HG02623 (cell line): Measurements from ENCODE around the gene CRYBG2.
"Not testable (repeated sequence)": the region's sequence is repeated elsewhere in the genome, so short reads cannot be mapped to it uniquely, and the experiment has no call there.

Experiments used
- ATAC-seq: cut with Tn5 transposase; IDR thresholded peaks from one replicate; pipeline ENCODE4 v1.9.1; 2021; ENCODE audit warnings: moderate library complexity; ENCODE audit not compliant: unreplicated experiment

CRYBG2 gene

DNA sequence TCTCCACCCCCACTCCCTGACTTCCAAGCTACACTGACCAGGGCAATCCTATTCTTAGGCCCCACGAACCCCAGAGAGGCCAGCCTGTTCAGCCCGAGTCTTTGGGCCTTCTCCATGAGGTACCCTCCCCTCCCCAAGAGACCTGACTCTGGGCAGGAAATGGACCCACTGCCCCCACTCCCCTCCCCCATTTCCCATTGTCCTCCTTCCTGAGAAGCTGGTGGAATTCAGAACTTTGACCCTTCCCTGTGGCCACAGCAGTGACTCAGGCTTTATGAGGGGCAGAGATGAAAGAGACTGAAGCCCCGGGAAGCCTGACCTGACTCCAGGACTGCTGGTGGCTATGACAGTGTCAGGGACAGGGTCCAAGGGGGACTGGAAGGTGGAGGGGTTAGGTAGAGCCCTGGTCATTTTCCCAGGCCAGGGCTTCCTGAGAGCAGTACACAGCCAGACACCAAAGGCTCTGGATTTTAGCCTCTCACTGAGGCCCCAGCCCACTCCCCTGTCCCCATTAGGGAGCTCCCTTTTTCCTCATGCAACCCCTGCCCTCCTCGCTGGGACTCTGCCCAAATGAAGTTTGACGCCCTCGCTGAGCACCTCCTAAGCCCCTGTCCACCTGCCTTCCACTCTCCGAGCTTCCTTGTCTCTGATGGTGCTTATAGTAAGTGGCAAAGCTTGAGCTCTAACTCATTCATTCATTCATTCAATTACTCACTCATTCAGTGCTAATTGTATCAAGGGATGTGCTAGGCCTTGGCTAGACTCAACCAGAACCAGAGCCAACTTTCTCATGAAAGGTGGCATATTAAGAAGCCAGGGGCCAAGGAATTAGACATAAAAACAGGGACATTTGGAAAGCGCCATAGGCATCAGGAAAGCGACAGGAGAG lies 3.0 kb downstream of the CRYBG2 start:
- no peak for ATAC-seq

- ATAC-seq, result no peak
Observed at GRCh38 chr1:26350343-26350700, 3.6 kb downstream of the CRYBG2 start.

DNA sequence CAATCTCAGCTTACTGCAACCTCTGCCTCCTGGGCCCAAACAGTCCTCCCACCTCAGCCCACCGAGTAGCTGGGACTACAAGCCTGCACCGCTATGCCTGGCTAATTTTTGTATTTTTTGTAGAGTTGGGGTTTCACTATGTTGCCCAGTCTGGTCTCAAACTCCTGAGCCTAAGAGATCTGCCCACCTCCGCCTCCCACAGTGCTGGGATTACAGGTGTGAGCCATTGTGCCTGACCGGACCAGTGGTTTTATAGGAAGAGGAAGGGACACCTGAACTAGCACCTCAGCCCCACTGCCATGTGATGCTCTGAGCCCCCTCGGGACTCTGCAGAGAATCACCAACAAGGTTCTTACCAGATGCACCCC lies 4.1 kb downstream of the CRYBG2 start:
- no peak for ATAC-seq

GRCh38 chr1:26349188-26349876 lies 4.6 kb downstream of the CRYBG2 start:
- no peak for ATAC-seq

GRCh38 chr1:26346274-26347033 lies 7.5 kb downstream of the CRYBG2 start:
- no peak for ATAC-seq

DNA sequence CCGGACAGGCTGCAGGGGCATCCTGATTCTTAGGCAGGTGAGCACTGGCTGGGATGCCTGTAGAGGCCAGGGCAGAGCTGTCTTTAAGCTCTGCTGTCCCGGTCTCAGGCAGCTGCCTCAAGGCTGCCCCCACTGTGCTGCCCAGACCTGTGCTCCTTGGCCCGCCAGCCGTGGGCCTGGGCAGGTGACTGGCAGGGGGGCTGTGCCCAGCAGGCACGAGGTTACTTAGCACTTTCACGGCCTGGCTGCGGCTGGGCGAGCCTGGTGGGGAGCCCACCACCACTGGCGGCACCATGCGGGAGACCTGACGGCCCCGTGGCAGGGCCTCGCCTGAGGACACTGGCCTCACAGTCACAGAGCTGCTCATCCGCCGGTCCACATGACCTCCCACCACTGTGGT lies 8.2 kb downstream of the CRYBG2 start:
- ATAC-seq, result no peak

GRCh38 chr1:26344147-26344920 lies 9.6 kb downstream of the CRYBG2 start:
- no peak for ATAC-seq

GRCh38 chr1:26340047-26340481 lies 13.9 kb downstream of the CRYBG2 start:
- ATAC-seq, result no peak

DNA sequence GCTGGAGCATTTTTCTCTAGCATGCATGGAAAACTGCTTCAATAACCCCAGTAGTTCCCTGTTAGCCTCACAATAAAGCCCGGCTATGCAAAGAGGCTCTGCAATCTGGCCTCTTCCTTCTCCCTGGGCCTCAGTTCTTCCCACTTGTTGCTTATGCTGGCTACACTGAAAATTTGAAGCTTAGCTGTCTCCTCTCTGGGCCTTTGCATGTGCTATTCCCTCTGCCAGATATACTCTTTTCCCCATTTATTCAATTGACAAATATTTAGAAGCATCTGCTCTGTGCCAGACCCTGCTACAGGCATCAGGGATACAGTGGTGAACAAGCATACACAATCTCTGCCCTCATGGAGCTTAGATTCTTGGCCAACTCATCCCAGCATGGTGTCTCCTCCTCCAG lies 15.3 kb downstream of the CRYBG2 start:
- ATAC-seq, result no peak

DNA sequence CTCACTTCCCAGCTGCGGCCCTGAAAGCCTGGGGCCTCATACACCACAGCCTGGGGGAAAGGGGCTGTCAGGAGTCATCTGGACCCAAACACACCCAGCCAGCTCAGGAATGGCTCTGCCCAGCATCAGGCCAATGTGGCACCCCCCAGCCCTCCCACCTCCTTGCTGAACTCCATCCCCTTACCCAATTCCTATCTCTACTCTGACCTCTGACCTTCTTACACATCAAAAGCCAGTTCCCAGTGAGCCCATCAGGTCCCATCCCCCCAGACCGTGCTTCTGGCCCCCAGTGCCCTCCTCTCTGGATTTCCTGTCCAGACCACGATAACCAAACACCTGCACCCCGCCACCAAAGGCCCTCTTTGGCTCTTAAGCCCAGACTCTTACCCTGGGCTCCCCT lies 16.3 kb downstream of the CRYBG2 start:
- no peak for ATAC-seq

DNA sequence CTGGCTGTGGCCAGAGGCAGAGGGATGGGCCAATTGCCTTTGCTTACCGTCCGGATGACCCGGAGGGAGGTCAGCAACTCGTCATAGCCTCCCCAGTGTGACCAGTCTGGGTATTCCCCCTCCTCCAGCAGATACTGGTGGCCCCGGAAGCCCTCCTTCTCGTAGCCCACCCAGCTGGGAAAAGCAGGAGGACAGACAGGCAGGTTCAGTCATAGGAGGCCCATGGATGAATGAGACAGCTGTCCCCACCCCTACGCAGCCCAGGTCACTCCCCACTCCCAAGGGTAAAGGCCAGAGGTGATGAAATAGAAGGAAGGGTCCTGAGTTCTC lies 16.8 kb downstream of the CRYBG2 start:
- no peak for ATAC-seq

DNA sequence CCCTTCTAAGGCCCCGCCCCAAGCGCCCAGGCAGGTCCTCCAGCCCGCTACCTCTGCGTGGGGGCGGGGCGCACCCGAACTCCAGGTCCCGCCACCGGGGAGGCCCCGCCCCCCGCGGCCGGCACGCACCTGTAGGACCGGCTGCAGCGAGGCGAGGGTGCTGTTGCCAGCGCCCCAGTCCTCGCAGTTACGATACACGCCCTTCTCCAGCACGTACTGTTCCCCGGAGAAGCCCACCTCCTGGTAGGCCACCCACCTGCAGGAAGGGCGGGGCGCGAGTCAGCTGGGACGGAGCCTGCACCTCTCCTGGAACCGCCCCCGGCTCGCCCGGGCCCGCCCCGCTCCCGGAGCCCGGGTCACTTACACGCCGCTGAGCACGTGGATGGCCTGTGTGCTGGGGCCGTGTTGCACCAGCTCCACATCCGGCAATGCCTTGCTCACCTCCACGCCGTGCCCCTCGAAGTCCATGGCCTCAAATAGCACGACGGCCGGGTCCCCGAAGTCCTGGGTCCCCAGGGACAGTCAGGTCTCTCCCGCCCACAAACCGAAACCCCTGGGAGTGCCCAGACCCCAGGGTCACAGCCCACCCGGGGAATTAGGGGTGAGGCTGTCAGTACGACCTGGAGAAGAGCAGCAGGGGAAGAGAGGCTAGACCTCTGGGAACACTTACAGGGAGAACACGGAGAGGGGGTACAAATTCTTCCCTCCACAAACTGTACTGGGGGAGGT lies 17.3 kb downstream of the CRYBG2 start:
- ATAC-seq, result no peak

GRCh38 chr1:26335774-26336476 lies 18.0 kb downstream of the CRYBG2 start:
- ATAC-seq, result no peak

DNA sequence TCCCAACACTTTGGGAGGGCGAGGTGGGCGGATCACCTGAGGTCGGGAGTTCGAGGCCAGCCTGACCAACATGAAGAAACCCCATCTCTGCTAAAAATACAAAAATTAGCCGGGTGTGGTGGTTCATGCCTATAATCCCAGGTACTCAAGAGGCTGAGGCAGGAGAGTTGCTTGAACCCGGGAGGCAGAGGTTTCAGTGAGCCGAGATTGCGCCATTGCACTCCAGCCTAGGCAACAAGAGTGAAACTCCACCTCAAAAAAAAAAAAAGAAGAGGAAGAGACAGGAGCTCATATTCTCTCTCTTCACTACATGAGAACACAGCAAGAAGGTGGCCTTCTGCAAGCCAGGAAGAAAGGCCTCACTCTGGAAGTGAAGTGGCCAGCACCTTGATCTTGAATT lies 20.6 kb downstream of the CRYBG2 start:
- not testable (repeated sequence) for ATAC-seq

GRCh38 chr1:26330276-26330675 lies 23.7 kb downstream of the CRYBG2 start:
- no peak for ATAC-seq

DNA sequence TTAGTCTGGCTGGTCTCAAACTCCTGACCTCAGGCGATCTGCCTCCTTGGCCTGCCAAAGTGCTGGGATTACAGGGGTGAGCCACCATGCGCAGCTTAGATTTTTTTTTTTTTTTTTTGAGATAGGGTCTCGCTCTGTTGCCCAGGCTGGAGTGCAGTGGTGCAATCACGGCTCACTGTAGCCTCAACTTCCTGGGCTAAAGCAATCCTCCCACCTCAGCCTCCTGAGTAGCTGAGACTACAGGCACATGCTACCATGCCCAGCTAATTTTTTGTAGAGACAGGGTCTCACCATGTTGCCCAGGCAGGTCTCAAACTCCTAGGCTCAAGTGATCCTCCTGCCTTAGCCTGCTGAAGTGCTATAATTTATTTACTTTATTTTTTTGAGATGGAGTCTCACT lies 24.6 kb downstream of the CRYBG2 start:
- not testable (repeated sequence) for ATAC-seq

- no peak for ATAC-seq
Observed at GRCh38 chr1:26328597-26328996, 25.3 kb downstream of the CRYBG2 start.

GRCh38 chr1:26327956-26328362 lies 26.0 kb downstream of the CRYBG2 start:
- no peak for ATAC-seq

GRCh38 chr1:26324550-26324949 lies 29.4 kb downstream of the CRYBG2 start:
- no peak for ATAC-seq

DNA sequence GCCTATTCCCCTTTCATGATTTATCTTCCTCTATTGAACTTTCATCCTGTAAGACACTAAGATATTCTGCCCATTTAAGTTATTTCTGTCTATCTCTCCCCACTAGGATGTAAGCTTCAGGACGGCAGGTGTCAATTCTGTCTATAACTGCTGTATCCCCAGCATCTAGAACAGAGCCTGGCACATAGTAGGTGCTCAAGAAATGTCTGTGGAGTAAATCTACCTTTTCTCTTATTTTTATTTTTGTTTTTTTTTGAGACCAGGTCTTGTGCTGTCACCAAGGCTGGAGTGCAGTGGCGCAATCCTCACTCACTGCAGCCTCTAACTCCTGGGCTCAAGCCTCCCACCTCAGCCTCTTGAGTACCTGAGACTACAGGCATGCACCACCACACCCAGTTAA lies 30.5 kb downstream of the CRYBG2 start:
- no peak for ATAC-seq
